Measurements from ENCODE around the gene ADAP2.
"Not testable (repeated sequence)": the region's sequence is repeated elsewhere in the genome, so short reads cannot be mapped to it uniquely, and the experiment has no call there.

Gene ADAP2

DNA sequence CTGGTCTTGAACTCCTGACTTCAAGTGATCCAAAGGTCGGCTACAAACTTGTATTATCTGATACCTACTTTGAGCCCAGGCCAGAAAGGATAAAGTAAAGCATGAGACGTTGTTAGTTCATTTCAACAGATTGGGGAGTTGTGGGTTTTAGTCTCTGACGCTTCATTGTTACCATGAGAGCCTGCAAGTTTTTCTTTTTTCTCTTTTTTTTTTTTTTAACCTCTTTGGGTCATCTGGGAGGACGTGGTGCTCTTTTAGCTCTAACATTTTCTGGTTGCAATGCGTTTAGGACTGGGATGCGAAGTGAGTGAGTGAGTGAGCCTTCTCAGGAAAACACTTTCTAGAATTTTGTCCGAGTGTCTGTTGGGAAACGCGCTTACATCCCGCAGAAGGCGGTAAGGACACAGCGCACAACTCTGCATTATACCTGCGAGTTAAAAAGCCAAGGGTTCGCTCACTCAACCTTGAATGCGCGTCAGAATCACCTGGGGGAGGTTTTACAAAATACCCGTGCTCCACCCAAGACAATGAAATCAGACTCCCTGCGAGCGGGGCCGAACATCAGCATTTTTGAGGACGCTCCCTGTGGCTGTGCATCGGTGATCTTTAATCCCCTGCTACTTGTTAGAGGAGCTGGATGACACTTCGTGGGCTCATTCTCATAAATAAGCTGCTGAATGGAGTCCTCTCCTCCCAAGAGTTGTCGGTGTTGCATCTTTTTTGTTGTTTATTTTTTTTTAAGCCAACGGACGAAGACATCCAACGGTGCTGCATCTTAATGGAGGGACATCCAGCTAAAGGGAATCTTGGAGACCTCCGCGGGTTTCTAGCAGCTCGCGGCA, 48.5 kb downstream of the ADAP2 start:
- DNase-seq (ENCODE audit: low spot score) = no peak

DNA sequence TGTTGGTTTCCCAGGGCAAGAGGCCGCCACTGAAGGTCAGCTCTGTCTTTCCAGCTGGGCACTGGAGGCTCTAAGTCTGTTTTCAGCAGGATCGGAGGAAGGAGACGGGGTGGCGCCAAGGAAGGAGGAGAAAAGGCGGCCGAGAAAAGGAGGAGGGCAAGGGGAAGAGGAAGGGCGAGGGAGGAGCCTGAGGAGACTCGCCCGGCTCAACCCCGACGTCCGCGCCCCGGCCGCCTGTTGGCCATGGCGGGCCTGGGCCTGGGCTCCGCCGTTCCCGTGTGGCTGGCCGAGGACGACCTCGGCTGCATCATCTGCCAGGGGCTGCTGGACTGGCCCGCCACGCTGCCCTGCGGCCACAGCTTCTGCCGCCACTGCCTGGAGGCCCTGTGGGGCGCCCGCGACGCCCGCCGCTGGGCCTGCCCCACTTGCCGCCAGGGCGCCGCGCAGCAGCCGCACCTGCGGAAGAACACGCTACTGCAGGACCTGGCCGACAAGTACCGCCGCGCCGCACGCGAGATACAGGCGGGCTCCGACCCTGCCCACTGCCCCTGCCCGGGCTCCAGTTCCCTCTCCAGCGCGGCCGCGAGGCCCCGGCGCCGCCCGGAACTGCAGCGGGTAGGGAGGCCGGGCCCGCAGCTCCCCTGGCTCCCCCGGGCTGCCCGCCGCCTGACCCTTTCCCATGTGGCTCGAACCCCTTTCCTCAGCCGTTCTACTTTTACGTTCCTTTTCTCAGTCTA, 49.3 kb downstream of the ADAP2 start, which contains the start of gene RNF135:
TSS of gene RNF135 (plus strand) at position 209 of the 737 bp plus-strand sequence. CDS start at position 244, 35 bp downstream.
- DNase-seq (ENCODE audit: low spot score) = peak; percentile 86

DNA sequence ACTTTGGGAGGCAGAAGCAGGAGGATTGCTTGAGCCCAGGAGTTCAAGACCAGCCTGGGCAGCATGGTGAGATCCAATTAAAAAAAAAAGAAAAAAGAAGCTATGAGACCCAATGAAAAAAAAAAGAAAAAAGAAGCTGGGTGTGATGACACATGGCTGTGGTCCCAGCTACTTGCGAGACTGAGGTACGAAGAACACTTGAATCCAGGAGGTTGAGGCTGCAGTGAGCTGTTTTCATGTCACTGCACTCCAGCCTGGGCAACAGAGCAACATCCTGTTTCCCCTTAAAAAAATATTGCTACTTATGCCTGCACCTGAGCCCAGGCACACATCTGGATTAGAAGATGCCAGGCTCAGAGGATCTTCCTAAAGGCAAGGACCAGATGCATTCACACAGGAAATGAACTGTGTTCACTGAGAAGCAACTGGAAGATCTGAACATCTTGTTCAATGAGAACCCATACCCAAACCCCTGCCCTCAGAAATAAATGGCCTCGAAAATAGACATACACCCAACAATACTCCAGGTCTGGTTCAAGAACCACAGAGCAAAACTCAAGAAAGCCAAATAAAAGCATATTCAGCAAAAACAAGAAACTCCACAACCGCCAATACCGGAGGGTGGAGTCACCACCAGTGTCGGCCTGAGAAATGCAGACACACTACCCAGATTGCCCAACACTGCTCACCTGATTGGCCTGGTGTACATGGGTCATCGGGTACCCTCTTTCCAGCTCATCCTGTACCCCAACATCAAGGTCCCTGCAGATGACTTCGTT, 53.5 kb downstream of the ADAP2 start:
- no peak for DNase-seq (ENCODE audit: low spot score)

DNA sequence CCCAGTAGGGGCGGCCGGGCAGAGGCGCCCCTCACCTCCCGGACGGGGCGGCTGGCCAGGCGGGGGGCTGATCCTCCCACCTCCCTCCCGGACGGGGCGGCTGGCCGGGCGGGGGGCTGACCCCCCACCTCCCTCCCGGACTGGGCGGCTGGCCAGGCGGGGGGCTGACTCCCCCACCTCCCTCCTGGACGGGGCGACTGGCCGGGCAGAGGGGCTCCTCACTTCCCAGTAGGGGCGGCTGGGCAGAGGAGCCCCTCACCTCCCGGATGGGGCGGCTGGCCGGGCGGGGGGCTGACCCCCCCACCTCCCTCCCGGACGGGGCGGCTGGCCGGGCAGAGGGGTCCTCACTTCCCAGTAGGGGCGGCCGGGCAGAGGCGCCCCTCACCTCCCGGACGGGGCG, 58.2 kb downstream of the ADAP2 start:
- DNase-seq (ENCODE audit: low spot score) = not testable (repeated sequence)

- DNase-seq (ENCODE audit: low spot score) = no peak
Observed at GRCh38 chr17:30981531-30982519, 60.1 kb downstream of the ADAP2 start.

GRCh38 chr17:30982855-30983254, 61.1 kb downstream of the ADAP2 start:
- no peak for DNase-seq (ENCODE audit: low spot score)

DNA sequence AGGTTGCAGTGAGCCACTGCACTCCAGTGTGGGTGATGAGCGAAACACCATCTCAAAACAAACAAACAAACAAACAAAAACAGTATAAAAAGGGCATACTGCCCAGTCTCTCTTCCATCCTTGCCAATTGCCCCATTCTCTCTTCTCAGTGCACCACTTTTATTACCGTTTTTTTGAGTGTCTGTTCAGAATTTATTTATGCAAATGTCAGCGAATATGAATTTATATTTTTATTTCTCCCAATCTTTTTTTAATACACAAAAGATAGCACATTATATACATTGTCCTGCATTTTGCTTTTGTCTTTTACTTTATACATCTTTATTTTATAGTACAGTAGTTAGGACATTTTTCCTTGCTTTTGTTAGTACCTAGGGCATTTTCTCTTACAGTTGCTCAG, 68.7 kb downstream of the ADAP2 start:
- no peak for DNase-seq (ENCODE audit: low spot score)

DNA sequence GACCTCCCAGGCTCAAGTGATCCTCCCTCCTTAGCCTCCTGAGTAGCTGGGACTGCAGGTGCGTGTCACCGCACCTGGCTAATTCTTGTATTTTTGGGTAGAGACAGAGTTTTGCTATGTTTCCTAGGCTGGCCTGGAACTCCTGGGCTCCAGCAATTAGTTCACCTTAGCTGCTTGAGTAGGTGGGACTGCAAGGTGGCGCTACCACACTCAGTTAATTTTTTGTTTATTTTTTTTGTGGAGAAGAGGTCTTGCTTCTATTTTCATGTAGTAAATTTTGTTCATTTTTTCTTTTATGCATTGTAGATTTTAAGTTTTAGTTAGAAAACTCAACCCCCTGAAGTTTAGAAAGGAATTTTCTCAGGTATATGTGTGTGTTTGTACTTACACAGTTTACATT, 70.8 kb downstream of the ADAP2 start:
- no peak for DNase-seq (ENCODE audit: low spot score)

- DNase-seq (ENCODE audit: low spot score) = no peak
Observed at GRCh38 chr17:30995347-30995746, 73.6 kb downstream of the ADAP2 start.

- DNase-seq (ENCODE audit: low spot score) = no peak
Observed at GRCh38 chr17:30996486-30996885, 74.7 kb downstream of the ADAP2 start.

DNA sequence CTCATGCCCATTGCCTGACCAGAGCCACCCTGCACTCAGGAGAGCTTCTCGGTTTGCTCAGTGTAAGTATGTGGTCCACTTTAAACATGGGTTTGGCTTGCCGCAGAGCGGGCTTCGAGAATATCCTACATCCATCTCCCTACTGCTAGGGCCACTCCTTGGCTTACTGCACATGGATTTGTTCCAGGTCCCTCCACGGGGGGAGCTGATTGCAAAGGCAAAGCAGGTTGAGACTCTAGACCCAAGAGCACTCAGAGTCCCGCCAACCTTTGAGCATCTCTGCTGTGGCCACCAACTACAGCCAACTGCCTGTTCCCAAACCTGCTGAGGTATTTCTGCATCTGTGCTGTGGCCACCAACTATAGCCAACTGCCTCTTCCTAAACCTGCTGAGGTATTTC, 75.5 kb downstream of the ADAP2 start:
- DNase-seq (ENCODE audit: low spot score) = no peak

DNA sequence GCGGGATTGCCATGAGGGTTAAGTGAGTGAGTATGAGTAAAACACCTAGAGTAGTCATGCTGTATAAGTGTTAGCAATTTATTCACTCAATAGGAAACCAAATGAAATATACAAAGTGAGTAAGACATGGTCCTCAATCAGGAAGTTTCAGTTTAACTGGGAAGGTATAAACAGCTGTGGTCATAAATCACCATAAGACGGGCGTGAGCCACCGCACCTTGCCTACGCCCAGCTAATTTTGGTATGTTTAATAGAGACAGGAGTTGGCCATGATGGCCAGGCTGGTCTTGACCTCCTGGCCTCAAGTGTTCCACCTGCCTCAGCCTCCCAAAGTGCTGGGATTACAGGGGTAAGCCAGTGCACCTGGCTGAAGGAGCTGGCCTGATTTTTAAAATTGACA, 76.1 kb downstream of the ADAP2 start:
- no peak for DNase-seq (ENCODE audit: low spot score)

GRCh38 chr17:31002047-31002446, 80.3 kb downstream of the ADAP2 start:
- DNase-seq (ENCODE audit: low spot score) = no peak

- DNase-seq (ENCODE audit: low spot score) = no peak
Observed at GRCh38 chr17:31003225-31003866, 81.6 kb downstream of the ADAP2 start.

DNA sequence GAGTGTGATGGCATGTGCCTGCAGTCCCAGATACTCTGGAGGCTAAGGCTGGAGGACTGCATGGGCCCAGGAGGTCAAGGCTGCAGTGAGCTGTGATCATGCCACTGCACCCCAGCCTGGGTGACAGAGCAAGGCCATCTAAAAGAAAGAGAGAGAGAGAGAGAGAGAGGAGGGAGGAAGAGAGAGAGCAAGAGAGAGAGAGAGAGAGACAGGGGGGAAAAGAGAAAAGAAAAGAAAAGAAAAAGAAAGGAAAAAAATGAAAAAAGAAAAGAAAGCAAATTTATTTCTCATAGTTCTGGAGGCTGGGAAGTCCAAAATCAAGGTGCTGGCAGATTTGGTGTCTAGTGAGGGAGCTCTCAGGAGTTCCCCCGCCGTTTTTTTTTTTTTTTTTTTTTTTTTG, 82.4 kb downstream of the ADAP2 start:
- DNase-seq (ENCODE audit: low spot score) = no peak

- no peak for DNase-seq (ENCODE audit: low spot score)
Observed at GRCh38 chr17:31007695-31008373, 86.1 kb downstream of the ADAP2 start.

DNA sequence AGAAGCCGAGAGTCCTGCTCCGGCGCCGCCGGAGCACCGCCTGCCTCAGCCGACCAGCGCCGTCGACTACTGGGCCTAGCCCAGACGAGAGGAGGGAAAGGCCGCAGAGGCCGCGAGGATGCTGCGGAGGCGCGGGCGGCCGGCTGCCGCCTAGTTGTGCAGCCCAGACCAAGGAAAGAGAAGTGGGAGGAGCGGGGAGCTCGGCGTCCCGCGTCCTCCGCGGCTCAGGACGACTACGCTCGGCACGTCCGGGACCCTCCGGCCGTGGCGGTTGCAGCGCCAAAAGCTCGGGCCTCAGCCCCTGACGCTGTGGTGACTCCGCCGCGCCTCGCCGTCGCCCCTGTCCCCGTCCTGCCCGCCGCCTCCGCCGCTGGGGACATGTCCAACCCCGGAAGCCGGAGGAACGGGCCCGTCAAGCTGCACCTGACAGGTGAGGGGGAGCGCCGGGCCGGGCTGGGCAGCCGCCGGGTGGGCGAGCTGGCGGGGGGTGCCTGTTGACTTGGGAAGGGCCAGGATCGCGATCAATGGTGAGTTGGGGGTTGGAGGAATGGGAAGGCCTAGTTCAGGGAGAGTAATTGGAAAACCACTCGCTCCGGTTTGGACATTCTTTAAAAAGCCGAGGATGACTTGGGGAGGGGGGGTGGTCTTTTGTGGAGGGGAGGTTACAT, 86.8 kb downstream of the ADAP2 start:
- peak; percentile 47 for DNase-seq (ENCODE audit: low spot score)

Measured in kidney capillary endothelial cell (primary cell).